HG03432 (cell line): Measurements from ENCODE around the gene LRRC2.
"Not testable (repeated sequence)": the region's sequence is repeated elsewhere in the genome, so short reads cannot be mapped to it uniquely, and the experiment has no call there.

Source experiments
- ATAC-seq: cut with Tn5 transposase; IDR thresholded peaks from one replicate; pipeline ENCODE4 v1.9.1; 2021; ENCODE audit warnings: mild to moderate bottlenecking, moderate library complexity; ENCODE audit not compliant: unreplicated experiment

The LRRC2 gene, protein sequence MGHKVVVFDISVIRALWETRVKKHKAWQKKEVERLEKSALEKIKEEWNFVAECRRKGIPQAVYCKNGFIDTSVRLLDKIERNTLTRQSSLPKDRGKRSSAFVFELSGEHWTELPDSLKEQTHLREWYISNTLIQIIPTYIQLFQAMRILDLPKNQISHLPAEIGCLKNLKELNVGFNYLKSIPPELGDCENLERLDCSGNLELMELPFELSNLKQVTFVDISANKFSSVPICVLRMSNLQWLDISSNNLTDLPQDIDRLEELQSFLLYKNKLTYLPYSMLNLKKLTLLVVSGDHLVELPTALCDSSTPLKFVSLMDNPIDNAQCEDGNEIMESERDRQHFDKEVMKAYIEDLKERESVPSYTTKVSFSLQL

GRCh38 chr3:46566040-46566641 lies at the start of gene LRRC2:
TSS of gene LRRC2 (minus strand) at chr3:46566302. CDS start at chr3:46551591, 14,711 bp downstream.
- ATAC-seq: no peak

GRCh38 chr3:46615050-46615775 lies 49.1 kb upstream of the LRRC2 start:
- no peak for ATAC-seq

DNA sequence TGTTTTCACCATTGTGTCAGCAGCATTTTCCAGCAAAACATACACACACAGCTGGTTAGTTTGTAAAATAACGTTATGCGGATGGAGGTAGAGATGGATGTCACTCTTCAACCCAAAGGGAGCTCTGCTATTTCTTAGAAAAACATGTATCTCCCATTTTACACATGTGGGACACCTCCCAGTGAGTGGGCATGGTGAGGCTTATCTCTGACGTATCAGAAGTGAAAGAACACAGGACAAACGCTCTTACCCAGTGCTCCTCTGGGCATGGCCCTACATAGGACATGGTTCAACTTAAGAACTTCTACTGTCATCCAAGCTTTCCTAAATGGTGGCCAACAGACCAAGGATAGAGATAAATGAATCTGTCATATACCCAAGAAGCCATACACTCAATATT lies 48.3 kb upstream of the LRRC2 start:
- ATAC-seq: no peak

DNA sequence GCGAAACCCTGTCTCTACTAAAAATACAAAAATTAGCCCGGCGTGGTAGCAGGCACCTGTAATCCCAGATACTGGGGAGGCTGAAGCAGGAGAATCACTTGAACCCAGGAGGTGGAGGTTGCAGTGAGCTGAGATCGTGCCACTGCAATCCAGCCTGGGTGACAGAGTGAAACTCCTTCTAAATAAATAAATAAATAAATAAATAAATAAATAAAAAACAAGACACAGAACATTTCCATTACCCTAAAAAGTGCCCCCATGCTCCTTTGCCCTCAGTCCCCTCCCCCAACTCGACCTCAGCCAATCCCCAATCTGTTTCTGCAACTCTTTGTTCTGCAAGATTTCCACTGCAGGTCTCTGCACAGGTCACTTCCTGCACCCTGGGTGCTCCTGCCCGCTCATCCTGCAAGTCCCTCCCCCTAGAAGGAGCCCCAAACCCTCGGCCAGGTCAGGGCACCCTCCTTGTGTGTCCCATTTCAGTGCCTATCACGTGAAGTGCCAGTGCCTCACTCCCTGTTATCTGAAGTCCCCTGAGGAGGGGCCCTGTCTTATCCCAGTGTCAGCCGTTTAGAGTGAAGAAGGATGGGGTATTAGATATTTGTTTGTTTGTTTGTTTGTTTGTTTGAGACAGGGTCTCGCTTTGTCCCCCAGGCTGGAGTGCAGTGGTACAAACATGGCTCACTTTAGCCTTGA lies 47.4 kb upstream of the LRRC2 start:
- no peak for ATAC-seq

DNA sequence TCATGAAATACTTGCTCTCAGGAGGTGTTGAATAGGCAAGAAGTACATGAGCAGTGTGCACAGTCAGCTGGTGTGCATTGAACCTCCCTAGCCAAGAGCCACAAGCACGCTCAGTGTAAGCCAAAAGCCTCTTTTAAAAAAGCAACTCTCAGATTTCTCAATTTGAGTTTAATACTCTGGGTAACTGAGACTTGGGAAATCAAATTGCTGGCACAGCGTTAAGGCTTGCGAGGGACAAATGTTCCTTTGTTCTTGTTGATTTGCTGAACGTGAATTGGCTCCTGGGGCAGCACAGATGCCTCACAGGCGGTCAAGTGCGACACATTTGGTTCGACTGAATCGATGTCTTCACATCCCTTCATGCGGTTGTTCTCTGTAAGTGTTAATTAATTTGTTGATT lies 46.2 kb upstream of the LRRC2 start, which contains the start of gene FAM240A:
FAM240A (plus strand) TSS at position 202 of the 400 bp plus-strand sequence; CDS start at position 361, 159 bp downstream.
- no peak for ATAC-seq

GRCh38 chr3:46609944-46610722 lies 44.0 kb upstream of the LRRC2 start:
- no peak for ATAC-seq

GRCh38 chr3:46609212-46609721 lies 43.2 kb upstream of the LRRC2 start:
- no peak for ATAC-seq

DNA sequence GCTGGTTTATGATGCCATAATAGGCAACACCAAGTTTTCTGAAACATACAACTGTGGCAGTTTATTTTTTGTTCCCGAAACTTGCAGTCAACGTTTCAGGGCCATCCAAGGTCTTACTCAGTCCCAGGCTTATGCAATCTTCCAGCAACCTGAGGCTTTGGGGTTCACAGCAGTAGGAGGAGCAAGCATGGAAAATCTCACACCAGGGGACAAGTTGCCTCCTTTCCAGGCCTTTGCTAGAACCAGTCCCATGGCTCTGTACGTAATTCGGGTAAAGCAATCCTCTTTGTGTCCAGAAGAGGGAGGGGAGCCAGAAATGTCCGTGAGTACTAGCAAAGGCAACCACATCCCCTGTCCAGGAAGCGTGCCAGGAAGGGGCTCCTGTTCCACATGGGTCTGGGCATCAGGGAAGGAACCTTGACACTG lies 41.5 kb upstream of the LRRC2 start:
- ATAC-seq: no peak

- ATAC-seq: no peak
Observed at GRCh38 chr3:46604127-46604526, 38.0 kb upstream of the LRRC2 start.

DNA sequence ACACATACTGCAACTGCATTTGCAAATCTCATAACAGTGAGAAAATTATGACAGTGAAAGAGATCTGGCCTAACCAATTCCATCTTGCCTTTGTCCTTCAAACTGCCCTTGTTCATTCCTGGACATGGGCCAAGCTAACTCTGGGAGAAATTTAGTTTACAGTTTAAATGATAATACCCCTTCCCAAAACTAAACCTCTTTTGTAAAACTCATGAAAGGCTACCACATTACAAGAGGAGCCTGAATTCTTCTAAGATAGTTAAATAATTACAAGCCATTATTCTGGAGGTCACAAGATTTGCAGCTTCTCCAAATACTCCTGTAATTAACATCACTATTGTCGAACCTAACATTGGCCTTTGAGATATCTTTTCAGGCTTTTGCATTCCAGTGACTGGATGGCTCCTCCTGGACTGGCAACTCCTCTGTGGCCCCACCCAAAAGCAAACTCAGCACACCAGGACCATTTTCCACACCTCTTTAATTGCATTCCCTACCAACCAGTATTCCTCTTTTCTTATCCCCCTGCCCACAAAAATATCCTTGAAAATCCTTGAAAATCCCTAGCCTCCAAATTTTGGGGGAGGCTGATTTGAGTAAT lies 37.4 kb upstream of the LRRC2 start:
- no peak for ATAC-seq

- no peak for ATAC-seq
Observed at GRCh38 chr3:46599590-46599989, 33.5 kb upstream of the LRRC2 start.

- no peak for ATAC-seq
Observed at GRCh38 chr3:46595819-46596314, 29.8 kb upstream of the LRRC2 start.

DNA sequence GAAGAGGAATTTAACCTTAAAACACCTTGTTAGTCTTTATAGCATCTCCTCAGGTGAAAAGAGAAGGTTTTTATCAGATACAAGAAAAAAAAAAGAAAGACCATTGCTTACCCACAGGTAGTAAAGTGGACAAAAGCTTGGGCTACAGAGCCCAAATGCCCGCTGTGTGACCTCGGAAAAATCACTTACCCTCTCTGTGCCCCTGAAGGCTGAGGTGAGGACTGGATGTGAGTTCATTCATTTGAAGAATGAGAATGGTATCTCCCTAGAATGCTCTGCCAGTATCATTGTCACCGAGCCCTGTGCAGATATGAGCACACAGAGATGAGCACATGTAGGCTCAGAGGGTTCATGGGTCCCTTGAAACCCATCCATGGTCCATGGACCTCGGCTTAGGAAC lies 28.6 kb upstream of the LRRC2 start:
- ATAC-seq: no peak

DNA sequence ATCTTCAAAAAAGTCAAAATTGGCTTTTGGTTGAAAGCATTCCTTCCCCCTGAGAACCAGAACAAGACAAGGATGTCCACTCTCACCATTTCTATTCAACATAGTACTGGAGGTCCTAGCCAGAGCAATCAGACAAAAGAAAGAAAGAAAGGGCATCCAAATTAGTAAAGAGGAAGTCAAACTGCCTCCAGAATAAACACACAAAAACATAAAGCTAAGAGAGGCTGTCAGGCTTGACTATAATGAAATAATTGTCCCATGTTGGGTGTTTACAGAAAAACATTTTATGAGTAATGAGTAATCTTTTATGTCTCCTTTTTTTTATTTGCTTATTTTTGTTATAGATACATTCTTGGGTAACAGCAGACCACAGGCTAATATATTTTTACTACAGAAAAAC lies 27.9 kb upstream of the LRRC2 start:
- ATAC-seq: no peak

DNA sequence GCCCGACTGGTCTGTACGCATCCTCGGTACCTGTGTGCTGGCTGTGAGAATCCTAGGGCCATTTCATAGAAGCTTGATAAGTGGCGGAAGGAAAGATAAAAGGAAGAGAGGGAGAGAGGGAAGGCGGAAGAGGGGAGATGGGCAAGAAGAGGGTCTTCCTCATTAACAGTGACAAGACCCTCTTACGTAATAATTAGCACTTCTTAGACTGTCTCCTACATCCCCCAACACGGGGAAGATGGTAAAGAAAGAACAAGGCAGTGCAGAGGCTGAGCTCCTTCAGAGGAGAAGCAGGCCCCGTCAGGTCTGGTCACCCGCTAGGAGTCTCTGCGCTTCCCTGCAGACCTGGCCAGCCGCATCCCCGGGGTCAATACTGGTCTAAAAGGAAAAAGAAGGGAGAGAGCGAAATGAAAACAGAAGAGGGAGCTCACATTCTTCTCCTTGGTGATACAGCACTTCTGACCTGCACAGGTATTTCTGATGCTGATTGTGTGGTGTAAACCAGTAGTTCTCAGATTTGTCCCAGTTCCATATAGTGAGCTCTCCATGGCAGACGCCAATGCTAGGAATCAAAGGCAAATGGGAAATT lies 27.3 kb upstream of the LRRC2 start:
- no peak for ATAC-seq

DNA sequence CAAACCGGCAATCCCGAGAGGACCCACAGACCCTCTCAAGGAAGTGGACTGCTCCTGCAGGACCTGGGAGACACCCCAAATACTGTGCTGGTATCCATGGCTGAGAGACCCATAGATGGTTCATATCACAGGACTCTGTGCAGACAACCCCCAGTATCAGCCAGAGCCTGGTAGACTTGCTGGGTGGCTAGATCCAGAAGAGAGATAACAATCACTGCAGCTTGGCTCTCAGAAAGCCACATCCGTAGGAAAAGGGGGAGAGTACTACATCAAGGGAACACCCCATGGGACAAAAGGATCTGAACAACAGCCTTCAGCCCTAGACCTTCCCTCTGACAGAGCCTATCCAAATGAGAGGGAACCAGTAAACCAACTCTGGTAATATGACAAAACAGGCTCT lies 21.2 kb upstream of the LRRC2 start:
- ATAC-seq: not testable (repeated sequence)

DNA sequence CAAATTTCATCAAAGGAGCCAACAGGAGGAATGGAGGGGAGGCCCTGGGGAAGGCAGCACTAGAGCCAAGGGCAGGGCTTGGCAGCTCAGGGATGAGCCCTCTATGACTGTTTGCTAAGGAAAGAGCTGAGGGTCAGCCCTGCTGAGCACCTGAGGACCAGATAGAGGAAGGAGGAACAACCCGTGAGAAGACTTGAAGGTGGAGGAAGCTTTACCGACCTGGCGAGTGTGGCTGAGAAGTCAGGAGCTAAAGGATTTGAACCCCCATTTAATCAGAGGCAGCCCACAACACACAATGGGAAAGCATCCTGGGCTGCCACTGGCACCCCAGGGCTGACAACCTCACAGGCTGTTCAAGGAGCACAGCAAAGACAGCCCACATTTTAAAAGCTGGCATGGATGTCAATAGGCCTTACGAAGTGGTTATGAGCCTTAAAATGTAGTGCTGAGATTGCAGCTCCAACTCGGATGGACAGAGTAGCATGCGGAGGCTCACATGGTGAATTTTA lies 20.7 kb upstream of the LRRC2 start:
- no peak for ATAC-seq

GRCh38 chr3:46585799-46586693 lies 19.9 kb upstream of the LRRC2 start:
- ATAC-seq: no peak
